IMR-90 (cell line): ENCODE results near the gene ST3GAL3. TPM values are rescaled to one million over a fixed set of nuclear protein-coding genes. Genes with fewer than 3 reads are reported as not detected.

Source experiments
- ATAC-seq: fragments of 200-7000 bp; cut with Tn5 transposase; 2 replicates; pipeline ENCODE4 v1.9.1; 2020; ENCODE audit warnings: low read depth, mild to moderate bottlenecking, moderate library complexity
- BruUV-seq: library from RNA; stranded (reverse); fragments of 400-500 nt; replicated peaks from 2 replicates; lab custom pipeline; 2021; lab: Mats Ljungman, UMichigan
- CTCF ChIA-PET: fragments of 300-600 bp; formaldehyde crosslinking; extraction: SDS; loops from one replicate; lab custom pipeline; 2021; ENCODE audit warnings: antibody characterized with exemption; lab: Yijun Ruan, JAX
- POLR2A ChIA-PET: fragments of 300-600 bp; sonication (Branson Sonifier 250); formaldehyde crosslinking; loops from one replicate; lab custom pipeline; 2022; ENCODE audit warnings: antibody characterized with exemption; ENCODE audit not compliant: unreplicated experiment; lab: Charles Lee
- DNase-seq: peaks from one replicate; pipeline ENCODE4 v3.0.0; 2013
- H2AFZ ChIP-seq: replicated peaks from 2 replicates; pipeline ENCODE3; 2013; ENCODE audit warnings: low read length, mild to moderate bottlenecking; ENCODE audit not compliant: poor library complexity
- H2AK5ac ChIP-seq: 2 replicates; pipeline ENCODE4 v1.6.1; 2013; ENCODE audit warnings: low read depth, low read length, inconsistent platforms
- H2AK9ac ChIP-seq: replicated peaks from 2 replicates; pipeline ENCODE3; 2013; ENCODE audit warnings: mild to moderate bottlenecking, low read depth, low read length, moderate library complexity; ENCODE audit not compliant: poor library complexity
- H2BK120ac ChIP-seq: 2 replicates; pipeline ENCODE4 v1.6.1; 2013; ENCODE audit warnings: low read depth, low read length, inconsistent platforms
- H2BK15ac ChIP-seq: 3 replicates; pipeline ENCODE4 v1.6.1; 2013; ENCODE audit warnings: low read depth, low read length, inconsistent platforms
- H2BK20ac ChIP-seq: 2 replicates; pipeline ENCODE4 v1.6.1; 2013; ENCODE audit warnings: low read depth, mild to moderate bottlenecking, inconsistent platforms, low read length, moderate library complexity
- H2BK5ac ChIP-seq: 2 replicates; pipeline ENCODE4 v1.6.1; 2013; ENCODE audit warnings: mild to moderate bottlenecking, low read depth, low read length, inconsistent platforms; ENCODE audit not compliant: poor library complexity, severe bottlenecking
- H3K14ac ChIP-seq: replicated peaks from 2 replicates; pipeline ENCODE4 v1.6.1; 2013; ENCODE audit warnings: low read depth, low read length, inconsistent platforms
- H3K18ac ChIP-seq: 2 replicates; pipeline ENCODE4 v1.6.1; 2013; ENCODE audit warnings: low read depth, low read length, control low read depth
- H3K23ac ChIP-seq: 2 replicates; pipeline ENCODE4 v1.6.1; 2013; ENCODE audit warnings: low read depth, low read length, inconsistent platforms
- H3K27ac ChIP-seq: 2 replicates; pipeline ENCODE4 v1.5.1; 2013; ENCODE audit warnings: mild to moderate bottlenecking, control low read depth, low read length; ENCODE audit not compliant: insufficient read depth
- H3K27me3 ChIP-seq: 2 replicates; pipeline ENCODE4 v1.6.1; 2013; ENCODE audit warnings: low read length; ENCODE audit not compliant: control insufficient read depth, insufficient read depth
- H3K36me3 ChIP-seq: 2 replicates; pipeline ENCODE4 v1.6.1; 2013; ENCODE audit warnings: low read length, mixed read lengths; ENCODE audit not compliant: control insufficient read depth, insufficient read depth
- H3K4ac ChIP-seq: 2 replicates; pipeline ENCODE4 v1.6.1; 2013; ENCODE audit warnings: low read depth, low read length, inconsistent platforms
- H3K4me1 ChIP-seq: 2 replicates; pipeline ENCODE4 v1.6.1; 2013; ENCODE audit warnings: low read length, mixed read lengths; ENCODE audit not compliant: control insufficient read depth, insufficient read depth
- H3K4me2 ChIP-seq: 2 replicates; pipeline ENCODE4 v1.6.1; 2013; ENCODE audit warnings: low read depth, mild to moderate bottlenecking, control low read depth, low read length, moderate library complexity
- H3K4me3 ChIP-seq: 2 replicates; pipeline ENCODE4 v1.5.1; 2013; ENCODE audit warnings: low read depth, mild to moderate bottlenecking, control low read depth, low read length, moderate library complexity; ENCODE audit not compliant: insufficient read depth
- H3K56ac ChIP-seq: 2 replicates; pipeline ENCODE4 v1.6.1; 2013; ENCODE audit warnings: low read length, inconsistent platforms; ENCODE audit not compliant: insufficient read depth; ENCODE audit errors: extremely low read depth
- H3K79me1 ChIP-seq, 2 experiments: 2 replicates each; pipeline ENCODE4 v1.6.1; 2013; ENCODE audit warnings: low read length in 2 of 2, inconsistent platforms in 1 of 2, low read depth in 1 of 2
- H3K9ac ChIP-seq: 2 replicates; pipeline ENCODE4 v1.6.1; 2013; ENCODE audit warnings: low read depth, low read length, control low read depth
- H3K9me1 ChIP-seq: 2 replicates; pipeline ENCODE4 v1.6.1; 2013; ENCODE audit warnings: low read length, inconsistent platforms; ENCODE audit not compliant: insufficient read depth
- H3K9me3 ChIP-seq: 2 replicates; pipeline ENCODE4 v1.6.1; 2013; ENCODE audit warnings: low read length; ENCODE audit not compliant: control insufficient read depth, insufficient read depth
- H4K20me1 ChIP-seq: 2 replicates; pipeline ENCODE4 v1.6.1; 2013; ENCODE audit warnings: low read length, inconsistent platforms; ENCODE audit not compliant: insufficient read depth
- H4K5ac ChIP-seq: 2 replicates; pipeline ENCODE4 v1.6.1; 2013; ENCODE audit warnings: mild to moderate bottlenecking, low read depth, low read length, control low read depth
- H4K8ac ChIP-seq, 2 experiments: 2 replicates each; pipeline ENCODE4 v1.6.1; 2013; ENCODE audit warnings: low read depth in 2 of 2, low read length in 2 of 2, control low read depth in 1 of 2, inconsistent platforms in 1 of 2
- H4K91ac ChIP-seq: 2 replicates; pipeline ENCODE4 v1.6.1; 2013; ENCODE audit warnings: low read depth, low read length, inconsistent platforms; ENCODE audit not compliant: insufficient read depth
- BHLHE40 ChIP-seq: fragments of 150-350 bp; IDR thresholded peaks from 2 replicates; pipeline ENCODE4 v1.6.1; 2016; ENCODE audit warnings: mild to moderate bottlenecking, low read depth, low read length
- CEBPB ChIP-seq: IDR thresholded peaks from 2 replicates; pipeline ENCODE4 v1.6.1; 2012; ENCODE audit warnings: low read depth, low read length, improper control_type of control experiment
- CHD1 ChIP-seq: IDR thresholded peaks from 2 replicates; pipeline ENCODE4 v1.6.1; 2012; ENCODE audit warnings: low read depth, low read length, improper control_type of control experiment
- FOS ChIP-seq: fragments of 150-350 bp; IDR thresholded peaks from 2 replicates; pipeline ENCODE4 v1.6.1; 2016; ENCODE audit warnings: low read depth, low read length
- MAFK ChIP-seq: IDR thresholded peaks from 2 replicates; pipeline ENCODE4 v1.6.1; 2012; ENCODE audit warnings: low read depth, low read length, improper control_type of control experiment
- MAZ ChIP-seq: IDR thresholded peaks from 2 replicates; pipeline ENCODE4 v1.6.1; 2012; ENCODE audit warnings: low read depth, mild to moderate bottlenecking, low read length, improper control_type of control experiment, moderate library complexity, borderline replicate concordance
- MXI1 ChIP-seq: IDR thresholded peaks from 2 replicates; pipeline ENCODE4 v1.6.1; 2012; ENCODE audit warnings: low read depth, mild to moderate bottlenecking, low read length, moderate library complexity, borderline replicate concordance
- NFE2L2 ChIP-seq: fragments of 150-350 bp; IDR thresholded peaks from 2 replicates; pipeline ENCODE4 v1.6.1; 2016; ENCODE audit warnings: low read depth, mild to moderate bottlenecking, low read length
- POLR2A ChIP-seq: IDR thresholded peaks from 2 replicates; pipeline ENCODE4 v1.6.1; 2012; ENCODE audit warnings: mild to moderate bottlenecking, low read depth, low read length
- RAD21 ChIP-seq: IDR thresholded peaks from 2 replicates; pipeline ENCODE4 v1.6.1; 2012; ENCODE audit warnings: low read length, improper control_type of control experiment
- RCOR1 ChIP-seq: IDR thresholded peaks from 2 replicates; pipeline ENCODE4 v1.6.1; 2012; ENCODE audit warnings: mild to moderate bottlenecking, low read length, improper control_type of control experiment; ENCODE audit not compliant: insufficient replicate concordance
- RFX5 ChIP-seq: IDR thresholded peaks from 2 replicates; pipeline ENCODE4 v1.8.0; 2012; ENCODE audit warnings: low read depth, mild to moderate bottlenecking, low read length, moderate library complexity
- SMC3 ChIP-seq: fragments of 150-350 bp; IDR thresholded peaks from 2 replicates; pipeline ENCODE4 v1.6.1; 2016; ENCODE audit warnings: low read depth, mild to moderate bottlenecking, antibody characterized with exemption, low read length, moderate library complexity
- WGBS, 2 experiments: methylation state at CpG; one replicate each; pipeline versions ENCODE4 v1.1.5 to v1.1.7; 2013; ENCODE audit warnings: missing lambda C conversion rate in 2 of 2; ENCODE audit not compliant: insufficient read length in 1 of 2; ENCODE audit errors: extremely low coverage in 2 of 2; 5-methylcytosine and 5-hydroxymethylcytosine counted together
- dilution Hi-C: fragments of 300-500 bp; cut with HindIII; formaldehyde crosslinking; loops from one replicate; pipeline ENCODE4 v1.14.3; 2018; ENCODE audit warnings: low sequenced_read_pairs; ENCODE audit not compliant: unreplicated experiment
- in situ Hi-C: fragments of 300-500 bp; cut with MboI; formaldehyde crosslinking; loops from 3 replicates; pipeline ENCODE4 v1.14.3; 2019; ENCODE audit warnings: low sequenced_read_pairs, inconsistent platforms, mixed read lengths
- intact Hi-C: fragments of 100-400 bp; cut with micrococcal nuclease; formaldehyde crosslinking; loops from 2 replicates; pipeline ENCODE4 v1.10.0; 2022
- polyA plus RNA-seq, 3 experiments: library from polyadenylated mRNA; depleted of rRNA; stranded (reverse); fragments of >200 nt; gene quantifications; 2 replicates each; pipeline ENCODE4 v1.2.3, GENCODE V29; 2012; ENCODE audit warnings: low replicate concordance in 1 of 3
- total RNA-seq: library from RNA; depleted of rRNA; stranded (reverse); fragments of >200 nt; gene quantifications from 2 replicates; pipeline ENCODE4 v1.2.3, GENCODE V29; 2012
- TF ChIP-seq, protein P1 (sequence below): fragments of 150-350 bp; IDR thresholded peaks from 2 replicates; pipeline ENCODE4 v1.6.1; 2016; ENCODE audit warnings: low read depth, mild to moderate bottlenecking, low read length, moderate library complexity, borderline replicate concordance
- TF ChIP-seq, protein P2 (sequence below): fragments of 150-350 bp; IDR thresholded peaks from 2 replicates; pipeline ENCODE4 v1.6.1; 2017; ENCODE audit warnings: mild to moderate bottlenecking, antibody characterized with exemption, low read length, low read depth
- TF ChIP-seq, protein P3 (sequence below): conservative IDR thresholded peaks from 2 replicates; pipeline ENCODE4 v1.5.1; 2012; ENCODE audit warnings: mild to moderate bottlenecking, low read depth, low read length, improper control_type of control experiment

ST3GAL3 gene
- total and polyA plus RNA-seq, 2 of the 4 experiments (the other 2 are of a cell fraction): 12.0 to 14.8 TPM

DNA sequence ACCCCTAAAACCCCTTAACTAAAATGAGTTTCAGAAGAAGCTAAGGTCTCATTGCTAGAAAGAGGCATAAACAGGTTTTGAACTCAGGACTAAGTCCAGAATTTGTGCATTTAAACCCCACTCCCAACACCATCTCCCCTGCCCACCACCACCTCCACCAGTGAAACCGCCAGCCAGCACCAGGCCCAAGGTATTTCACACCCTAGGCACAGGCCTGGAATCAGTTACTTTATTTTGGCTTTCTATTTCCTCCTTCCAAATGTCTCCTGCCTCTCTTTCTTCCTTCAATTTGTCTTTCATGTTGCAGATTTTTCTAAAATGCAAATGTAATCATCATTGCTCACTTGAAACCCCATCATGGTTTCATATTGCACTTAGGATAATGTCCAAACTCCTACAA, 237.5 kb downstream of the ST3GAL3 start:
- Histone ChIP-seq H3K9me1 (peaks cover 14% of the 10 kb centered on the region), H2BK20ac (no peak overlapping the region), H2BK120ac (no peak overlapping the region), H2AK5ac (no peak overlapping the region), H3K9me3 (no peaks in the 10 kb centered on the region), H3K4me3 (no peak overlapping the region), H3K18ac (no peak overlapping the region), H2BK5ac (no peak overlapping the region), H2AFZ (no peak overlapping the region), H3K23ac (no peak overlapping the region), H4K91ac (no peak overlapping the region), H2AK9ac (no peak overlapping the region), H3K9ac (no peak overlapping the region), H3K4ac (no peak overlapping the region), H4K5ac (no peak overlapping the region), H3K79me1 (peaks cover 9 to 31% of the 10 kb centered on the region in 2 experiments; a peak in 3 of 4 replicates), H3K27ac (no peak overlapping the region), H2BK15ac (no peak overlapping the region), H3K36me3 (peaks cover 3% of the 10 kb centered on the region), H3K56ac (no peak overlapping the region), H3K4me1 (peaks cover 15% of the 10 kb centered on the region), H3K27me3 (no peaks in the 10 kb centered on the region), H3K14ac (no peak overlapping the region), H4K8ac (no peak overlapping the region), H3K4me2 (no peak overlapping the region), H4K20me1 (no peaks in the 10 kb centered on the region)
- TF ChIP-seq MAFK (no peak), RCOR1 (no peak), POLR2A (no peak), BHLHE40 (no peak), NFE2L2 (no peak), CEBPB (no peak), FOS (no peak), MXI1 (no peak), RAD21 (no peak), SMC3 (no peak), RFX5 (no peak), MAZ (no peak), CHD1 (no peak)
- TF ChIP-seq, protein P1, sequence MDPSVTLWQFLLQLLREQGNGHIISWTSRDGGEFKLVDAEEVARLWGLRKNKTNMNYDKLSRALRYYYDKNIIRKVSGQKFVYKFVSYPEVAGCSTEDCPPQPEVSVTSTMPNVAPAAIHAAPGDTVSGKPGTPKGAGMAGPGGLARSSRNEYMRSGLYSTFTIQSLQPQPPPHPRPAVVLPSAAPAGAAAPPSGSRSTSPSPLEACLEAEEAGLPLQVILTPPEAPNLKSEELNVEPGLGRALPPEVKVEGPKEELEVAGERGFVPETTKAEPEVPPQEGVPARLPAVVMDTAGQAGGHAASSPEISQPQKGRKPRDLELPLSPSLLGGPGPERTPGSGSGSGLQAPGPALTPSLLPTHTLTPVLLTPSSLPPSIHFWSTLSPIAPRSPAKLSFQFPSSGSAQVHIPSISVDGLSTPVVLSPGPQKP: no peak
- TF ChIP-seq, protein P2, sequence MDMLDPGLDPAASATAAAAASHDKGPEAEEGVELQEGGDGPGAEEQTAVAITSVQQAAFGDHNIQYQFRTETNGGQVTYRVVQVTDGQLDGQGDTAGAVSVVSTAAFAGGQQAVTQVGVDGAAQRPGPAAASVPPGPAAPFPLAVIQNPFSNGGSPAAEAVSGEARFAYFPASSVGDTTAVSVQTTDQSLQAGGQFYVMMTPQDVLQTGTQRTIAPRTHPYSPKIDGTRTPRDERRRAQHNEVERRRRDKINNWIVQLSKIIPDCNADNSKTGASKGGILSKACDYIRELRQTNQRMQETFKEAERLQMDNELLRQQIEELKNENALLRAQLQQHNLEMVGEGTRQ: no peak
- TF ChIP-seq, protein P3, sequence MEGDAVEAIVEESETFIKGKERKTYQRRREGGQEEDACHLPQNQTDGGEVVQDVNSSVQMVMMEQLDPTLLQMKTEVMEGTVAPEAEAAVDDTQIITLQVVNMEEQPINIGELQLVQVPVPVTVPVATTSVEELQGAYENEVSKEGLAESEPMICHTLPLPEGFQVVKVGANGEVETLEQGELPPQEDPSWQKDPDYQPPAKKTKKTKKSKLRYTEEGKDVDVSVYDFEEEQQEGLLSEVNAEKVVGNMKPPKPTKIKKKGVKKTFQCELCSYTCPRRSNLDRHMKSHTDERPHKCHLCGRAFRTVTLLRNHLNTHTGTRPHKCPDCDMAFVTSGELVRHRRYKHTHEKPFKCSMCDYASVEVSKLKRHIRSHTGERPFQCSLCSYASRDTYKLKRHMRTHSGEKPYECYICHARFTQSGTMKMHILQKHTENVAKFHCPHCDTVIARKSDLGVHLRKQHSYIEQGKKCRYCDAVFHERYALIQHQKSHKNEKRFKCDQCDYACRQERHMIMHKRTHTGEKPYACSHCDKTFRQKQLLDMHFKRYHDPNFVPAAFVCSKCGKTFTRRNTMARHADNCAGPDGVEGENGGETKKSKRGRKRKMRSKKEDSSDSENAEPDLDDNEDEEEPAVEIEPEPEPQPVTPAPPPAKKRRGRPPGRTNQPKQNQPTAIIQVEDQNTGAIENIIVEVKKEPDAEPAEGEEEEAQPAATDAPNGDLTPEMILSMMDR: no peak
- in situ Hi-C loops: no loop called here
- ATAC-seq (no peak), DNase-seq (no peak)
- BruUV-seq: no TSS peak
- CTCF ChIA-PET: no interaction called here
- POLR2A ChIA-PET: no interaction called here
- intact Hi-C loops: no loop called here
- dilution Hi-C loops: no loop called here
- 100% methylated on average over 1 of the region's 1 CpG; no CpG with 5 or more reads in 1 of the 2 experiments for WGBS, 2 experiments
